GM19025 (cell line): ENCODE results near the gene SPATA20.

Source experiments
- ATAC-seq: cut with Tn5 transposase; IDR thresholded peaks from one replicate; pipeline ENCODE4 v1.9.1; 2021; ENCODE audit warnings: mild to moderate bottlenecking, low read depth, moderate library complexity; ENCODE audit not compliant: unreplicated experiment

Gene SPATA20

GRCh38 chr17:50573866-50574611, 27.1 kb downstream of the SPATA20 start:
- ATAC-seq = no peak

- no peak for ATAC-seq
These were observed 28.7 kb downstream of the SPATA20 start for GRCh38 chr17:50575581-50576210.

DNA sequence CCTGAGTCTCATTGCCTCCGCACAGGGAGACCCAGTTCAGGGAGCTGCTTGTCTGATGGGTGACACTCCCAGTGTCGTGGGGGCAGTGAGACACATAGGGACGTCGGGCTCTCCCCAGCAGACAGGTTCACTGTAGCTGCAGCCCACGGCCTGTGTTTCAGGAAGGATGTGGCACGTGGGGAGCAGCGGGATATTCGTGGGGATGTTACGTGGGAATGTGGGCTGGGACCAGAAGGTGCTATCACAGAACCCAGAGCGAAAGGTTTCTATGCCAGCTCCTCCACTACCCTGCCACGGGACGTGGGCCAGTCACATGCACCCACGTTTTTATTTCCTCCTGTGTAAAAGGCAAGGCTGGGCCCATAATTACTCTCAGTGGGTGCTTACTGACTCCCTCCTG, 29.9 kb downstream of the SPATA20 start:
- no peak for ATAC-seq

DNA sequence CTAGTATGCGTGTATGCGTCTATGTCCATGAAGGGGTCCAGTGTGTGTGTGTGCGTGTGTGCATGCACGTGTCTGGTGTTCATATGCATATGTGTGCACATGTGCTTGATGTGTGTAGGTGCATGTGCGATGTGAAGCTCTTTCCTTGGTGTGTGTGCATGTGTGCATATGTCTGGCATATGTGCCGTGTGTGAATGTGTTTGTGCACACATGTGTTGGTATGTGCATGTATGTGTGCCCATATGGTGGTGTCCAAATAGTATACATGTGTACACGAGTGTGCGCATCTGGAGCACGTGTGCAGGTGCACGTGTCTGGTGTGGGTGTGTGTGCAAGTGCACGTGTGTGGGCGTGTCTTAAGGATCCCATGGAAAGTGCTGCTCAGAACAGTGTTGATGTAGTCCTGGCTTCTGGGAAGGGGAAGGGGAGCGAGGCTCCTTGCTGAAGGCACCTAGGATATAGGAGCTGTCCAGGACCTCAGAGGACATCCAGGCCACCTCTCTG, 30.5 kb downstream of the SPATA20 start:
- ATAC-seq = no peak

GRCh38 chr17:50578173-50578572, 31.2 kb downstream of the SPATA20 start:
- ATAC-seq = no peak

DNA sequence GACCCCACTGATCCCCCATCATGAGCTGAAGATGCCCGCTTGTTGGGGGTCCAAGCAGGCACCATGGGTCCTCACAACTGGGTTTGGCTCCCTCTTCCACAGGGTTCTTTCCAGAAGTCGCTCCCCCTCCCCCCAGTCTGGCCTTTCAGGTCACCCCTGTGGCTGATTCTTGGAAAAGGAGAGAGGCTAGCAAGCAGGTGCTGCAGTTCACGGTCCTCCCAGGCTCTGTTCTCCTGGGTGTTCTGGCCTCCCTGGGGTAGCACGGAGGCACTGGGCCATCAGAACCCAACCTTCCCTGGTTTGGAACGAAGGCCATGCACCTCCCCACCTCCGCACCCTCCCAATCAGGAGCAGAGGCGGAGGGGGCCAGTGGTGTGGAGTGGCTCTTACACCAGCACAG, 32.4 kb downstream of the SPATA20 start:
- ATAC-seq = no peak

GRCh38 chr17:50580646-50581045, 33.7 kb downstream of the SPATA20 start:
- no peak for ATAC-seq

- no peak for ATAC-seq
These were observed 34.3 kb downstream of the SPATA20 start for GRCh38 chr17:50581316-50581715.

DNA sequence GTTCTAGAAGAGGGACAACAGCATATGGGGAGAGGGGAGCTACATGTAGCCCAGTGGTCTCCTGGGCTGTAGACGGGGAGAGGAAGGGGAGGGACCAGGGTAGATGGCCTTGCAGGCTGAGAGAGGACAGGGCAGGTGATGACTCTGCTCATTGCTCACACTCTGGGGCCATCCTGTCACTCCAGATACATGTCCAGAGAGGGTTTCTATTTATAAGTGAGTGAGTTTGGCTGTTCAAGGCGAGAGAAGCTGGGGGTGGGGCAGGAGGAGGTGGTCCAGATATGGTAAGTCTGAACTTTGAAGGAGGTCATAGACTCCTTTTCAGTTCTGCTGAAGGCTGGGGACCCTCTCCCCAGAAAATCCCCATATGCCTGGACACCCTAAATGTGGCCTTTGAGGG, 35.8 kb downstream of the SPATA20 start:
- no peak for ATAC-seq

- ATAC-seq = no peak
These were observed 36.7 kb downstream of the SPATA20 start for GRCh38 chr17:50583641-50584040.

DNA sequence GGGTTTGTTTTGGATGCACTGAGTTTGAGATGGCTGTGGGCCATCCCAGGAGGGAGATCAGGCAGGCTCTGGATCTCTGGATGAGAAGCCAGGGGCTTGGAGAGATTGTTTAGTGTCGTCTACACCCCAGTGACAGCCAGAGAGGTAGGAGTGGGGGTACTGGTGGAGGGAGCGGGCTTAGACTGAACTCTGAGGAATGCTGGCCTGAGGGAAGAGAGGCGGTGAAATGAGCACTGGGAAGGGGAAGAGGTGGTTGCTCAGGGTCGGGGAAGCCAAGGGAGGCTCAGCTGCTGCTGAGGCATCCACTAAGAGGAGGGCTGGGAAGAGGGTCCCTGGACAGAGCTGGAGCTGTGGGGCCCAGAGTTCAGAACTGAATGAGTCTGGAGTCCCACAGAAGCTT, 37.1 kb downstream of the SPATA20 start:
- no peak for ATAC-seq

- ATAC-seq = no peak
These were observed 37.8 kb downstream of the SPATA20 start for GRCh38 chr17:50584749-50585148.

DNA sequence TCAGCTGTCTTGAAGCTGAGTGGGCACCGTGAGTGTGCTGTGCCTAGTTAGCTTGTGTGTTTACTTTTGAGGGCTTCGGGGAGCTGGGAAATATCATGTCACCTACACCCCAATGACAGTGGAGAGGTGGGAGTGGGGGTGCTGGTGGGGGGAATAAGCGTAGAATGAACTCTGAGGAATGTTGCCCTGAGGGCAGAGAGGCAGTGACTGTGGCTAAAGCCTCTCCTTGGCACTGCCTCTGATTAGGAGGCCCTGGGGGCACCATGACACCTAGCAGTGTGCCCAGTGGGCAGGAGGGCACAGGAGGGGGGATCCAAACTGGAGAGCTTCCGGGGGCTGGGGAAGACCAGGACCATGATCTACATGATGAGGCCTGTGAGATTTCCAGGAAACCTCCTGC, 38.4 kb downstream of the SPATA20 start:
- no peak for ATAC-seq

GRCh38 chr17:50585891-50586290, 38.9 kb downstream of the SPATA20 start:
- ATAC-seq = no peak

DNA sequence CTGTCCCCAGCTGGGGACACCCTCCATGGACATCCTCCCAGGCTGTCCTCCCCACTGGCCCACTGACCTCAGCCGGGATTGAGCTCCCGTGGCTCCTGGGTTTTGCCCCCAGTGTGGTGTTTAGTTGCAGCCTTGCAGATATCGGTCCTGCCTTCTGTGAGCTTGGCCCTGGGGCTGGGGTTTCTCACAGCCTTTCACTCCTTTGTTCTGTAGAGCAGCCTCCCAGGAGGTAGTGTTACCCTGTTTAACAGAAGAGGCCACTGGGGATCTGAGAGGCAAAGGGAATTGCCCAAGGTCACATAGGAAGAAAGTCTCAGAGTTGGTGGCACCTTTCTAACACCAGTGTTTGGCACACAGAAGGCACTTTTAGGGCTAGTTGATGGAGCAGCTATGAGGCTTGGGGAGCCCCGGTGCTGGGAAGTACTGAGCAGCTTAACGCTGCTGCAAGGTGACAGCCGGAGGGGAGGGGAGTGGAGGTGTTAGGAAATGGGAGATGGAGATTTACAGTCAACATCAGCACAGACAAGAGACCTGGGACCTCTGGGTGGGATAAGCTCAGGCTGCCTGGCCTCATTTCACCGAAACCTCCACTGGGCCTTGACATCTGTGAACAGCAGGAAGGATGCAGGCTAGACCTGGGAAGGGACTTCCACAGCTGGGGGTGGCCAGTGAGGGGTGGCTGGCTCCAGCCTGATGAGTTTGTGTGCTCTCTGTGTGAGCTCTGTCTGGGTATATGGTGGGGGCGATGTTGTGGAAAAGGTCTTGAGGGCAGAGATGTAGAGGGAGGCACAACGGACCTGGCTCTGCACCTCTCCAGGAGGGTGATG, 39.7 kb downstream of the SPATA20 start:
- ATAC-seq = no peak

- no peak for ATAC-seq
These were observed 40.6 kb downstream of the SPATA20 start for GRCh38 chr17:50587571-50587970.

- no peak for ATAC-seq
These were observed 41.5 kb downstream of the SPATA20 start for GRCh38 chr17:50588391-50589049.

- ATAC-seq = no peak
These were observed 42.2 kb downstream of the SPATA20 start for GRCh38 chr17:50589095-50589705.

DNA sequence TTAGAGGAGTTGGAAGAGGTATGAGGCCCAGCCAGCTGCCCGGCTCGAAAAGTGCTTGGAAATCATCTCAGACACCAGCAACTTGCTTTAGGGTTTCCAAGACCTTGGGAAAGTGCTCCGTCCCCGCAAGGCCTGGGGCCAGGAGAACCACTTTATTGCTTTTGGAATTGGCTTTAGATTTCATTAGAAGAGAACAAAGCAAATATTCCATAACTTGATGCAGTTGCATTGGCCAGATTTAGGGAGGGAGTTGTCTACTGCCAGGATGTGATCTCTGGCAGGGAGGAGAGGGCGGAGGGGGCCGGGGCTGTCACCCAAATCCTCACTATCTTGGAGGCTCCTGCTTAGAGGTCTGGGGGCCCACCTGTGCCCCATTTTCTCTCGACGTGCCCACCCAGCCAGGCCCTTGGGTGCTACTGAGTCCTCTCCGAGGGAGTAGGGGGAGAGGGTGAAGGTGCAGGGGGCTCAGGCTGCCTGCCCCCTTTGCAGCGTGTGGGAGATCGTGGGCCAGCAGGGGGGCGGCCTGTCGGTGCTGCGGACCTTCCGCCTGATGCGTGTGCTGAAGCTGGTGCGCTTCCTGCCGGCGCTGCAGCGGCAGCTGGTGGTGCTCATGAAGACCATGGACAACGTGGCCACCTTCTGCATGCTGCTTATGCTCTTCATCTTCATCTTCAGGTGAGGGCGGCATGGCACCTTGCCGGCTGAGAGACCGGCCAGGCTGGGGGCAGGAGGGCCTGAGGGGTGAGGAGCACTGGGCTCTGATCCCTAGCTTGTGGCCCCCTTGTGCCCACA, 44.2 kb downstream of the SPATA20 start:
- ATAC-seq = no peak

GRCh38 chr17:50593321-50593720, 46.3 kb downstream of the SPATA20 start:
- ATAC-seq = no peak
